GM12878 (cell line): Measurements from ENCODE around the gene BCORL1. TPM values are rescaled to one million over a fixed set of nuclear protein-coding genes. Genes with fewer than 3 reads are reported as not detected.

Experiments
- ATAC-seq: fragments of 200-7000 bp; cut with Tn5 transposase; 3 replicates; pipeline ENCODE4 v1.9.1; 2020; ENCODE audit warnings: mild to moderate bottlenecking, moderate library complexity
- BruUV-seq: library from RNA; stranded (reverse); fragments of 400-500 nt; replicated peaks from 2 replicates; lab custom pipeline; 2021; lab: Mats Ljungman, UMichigan
- CTCF ChIA-PET: fragments of 300-600 bp; sonication (Branson Sonifier 250); formaldehyde crosslinking; extraction: SDS; loops from one replicate; lab custom pipeline; 2021; ENCODE audit warnings: inconsistent platforms; lab: Yijun Ruan, JAX
- POLR2A ChIA-PET: fragments of 350-600 bp; formaldehyde crosslinking; extraction: SDS; loops from one replicate; lab custom pipeline; 2021; ENCODE audit warnings: inconsistent platforms; lab: Charles Lee
- RAD21 ChIA-PET: fragments of 300-600 bp; sonication (Branson Sonifier 250); formaldehyde crosslinking; loops from one replicate; lab custom pipeline; 2023; ENCODE audit warnings: antibody characterized with exemption; ENCODE audit not compliant: unreplicated experiment; lab: Charles Lee
- SMC1A ChIA-PET: fragments of 300-600 bp; sonication (Branson Sonifier 250); formaldehyde crosslinking; loops from one replicate; lab custom pipeline; 2023; ENCODE audit not compliant: unreplicated experiment, uncharacterized antibody; lab: Charles Lee
- DNase-seq: peaks from one replicate; pipeline ENCODE4 v3.0.0-alpha.2; 2011; ENCODE audit warnings: low read depth, low spot score
- FAIRE-seq: peaks from 3 replicates; lab custom pipeline; 2011; peaks lifted over from hg19 to GRCh38; lab: Jason Lieb, UNC
- H2AFZ ChIP-seq: 2 replicates; pipeline ENCODE4 v1.6.0; 2011; ENCODE audit warnings: low read depth, low read length, control low read depth; ENCODE audit not compliant: control insufficient read depth
- H3K27ac ChIP-seq: 2 replicates; pipeline ENCODE4 v1.5.1; 2011; ENCODE audit warnings: control low read depth; ENCODE audit not compliant: control insufficient read depth, insufficient read depth
- H3K27me3 ChIP-seq, 2 experiments: replicated peaks in 1 of 2; 2 replicates each; pipeline versions ENCODE4 v1.6.0 to v1.6.1; 2011; ENCODE audit warnings: low read length in 1 of 2; ENCODE audit not compliant: control insufficient read depth in 2 of 2, insufficient read depth in 2 of 2
- H3K36me3 ChIP-seq, 2 experiments: 2 replicates each; pipeline ENCODE4 v1.5.1; 2011; ENCODE audit warnings: low read length in 1 of 2; ENCODE audit not compliant: control insufficient read depth in 2 of 2, insufficient read depth in 2 of 2
- H3K4me1 ChIP-seq: 2 replicates; pipeline ENCODE4 v1.6.1; 2011; ENCODE audit warnings: mild to moderate bottlenecking, low read length, moderate library complexity, mixed read lengths; ENCODE audit not compliant: control insufficient read depth, insufficient read depth
- H3K4me2 ChIP-seq: 2 replicates; pipeline ENCODE4 v1.6.0; 2011; ENCODE audit warnings: control low read depth; ENCODE audit not compliant: control insufficient read depth, insufficient read depth
- H3K4me3 ChIP-seq: fragments of 200-600 bp; sonication (generic); 2 replicates; pipeline ENCODE4 v1.5.1; 2016
- H3K79me2 ChIP-seq: 2 replicates; pipeline ENCODE4 v1.6.0; 2011; ENCODE audit warnings: low read length; ENCODE audit not compliant: control insufficient read depth, insufficient read depth
- H3K9ac ChIP-seq: 2 replicates; pipeline ENCODE4 v1.8.0; 2011; ENCODE audit warnings: low read length, control low read depth, mixed read lengths; ENCODE audit not compliant: control insufficient read depth, insufficient read depth
- H3K9me3 ChIP-seq: replicated peaks from 3 replicates; pipeline ENCODE4 v1.5.1; 2011; ENCODE audit warnings: mild to moderate bottlenecking, low read length; ENCODE audit not compliant: control insufficient read depth, insufficient read depth
- H4K20me1 ChIP-seq: 2 replicates; pipeline ENCODE4 v1.6.0; 2011; ENCODE audit not compliant: control insufficient read depth, insufficient read depth
- ATF7 ChIP-seq: fragments of 450-650 bp; IDR thresholded peaks from 2 replicates; pipeline ENCODE4 v1.6.1; 2016; ENCODE audit warnings: low read depth, mild to moderate bottlenecking
- FOXM1 ChIP-seq: IDR thresholded peaks from 2 replicates; pipeline ENCODE4 v1.6.1; 2012; ENCODE audit warnings: low read depth, mild to moderate bottlenecking, inconsistent platforms, low read length, moderate library complexity
- JUND ChIP-seq: IDR thresholded peaks from 2 replicates; pipeline ENCODE4 v1.6.1; 2012; ENCODE audit warnings: low read depth, mild to moderate bottlenecking, low read length, improper control_type of control experiment, moderate library complexity
- MLLT1 ChIP-seq: fragments of 450-650 bp; IDR thresholded peaks from 2 replicates; pipeline ENCODE4 v1.6.1; 2016; ENCODE audit warnings: mild to moderate bottlenecking
- POLR2AphosphoS5 ChIP-seq: IDR thresholded peaks from 2 replicates; pipeline ENCODE4 v1.6.1; 2011; ENCODE audit warnings: mild to moderate bottlenecking, low read length, inconsistent platforms
- RELA ChIP-seq: fragments of 450-650 bp; IDR thresholded peaks from 2 replicates; pipeline ENCODE4 v1.8.0; 2014; ENCODE audit warnings: borderline replicate concordance; ENCODE audit not compliant: partially characterized antibody
- ZBTB4 ChIP-seq: fragments of 450-650 bp; formaldehyde crosslinking; IDR thresholded peaks from 2 replicates; pipeline ENCODE4 v1.4.0; 2022; ENCODE audit warnings: mild to moderate bottlenecking, moderate library complexity
- ZZZ3 ChIP-seq: IDR thresholded peaks from 2 replicates; pipeline ENCODE4 v1.6.1; 2011; ENCODE audit warnings: low read depth; ENCODE audit not compliant: control insufficient read depth, insufficient read length
- WGBS: methylation state at CpG from one replicate; pipeline ENCODE4 v1.1.6; 2016; ENCODE audit warnings: low lambda C conversion rate; ENCODE audit not compliant: insufficient replicate concordance, insufficient coverage; ENCODE audit errors: missing lambda C conversion rate; 5-methylcytosine and 5-hydroxymethylcytosine counted together
- in situ Hi-C: fragments of 300-500 bp; cut with MboI; formaldehyde crosslinking; loops from 9 replicates; pipeline ENCODE4 v1.14.3; 2018; ENCODE audit warnings: mixed read lengths
- intact Hi-C: fragments of 100-400 bp; cut with micrococcal nuclease; formaldehyde crosslinking; loops from one replicate; pipeline ENCODE4 v1.14.2; 2022; ENCODE audit not compliant: unreplicated experiment
- polyA plus RNA-seq, 11 experiments: library from polyadenylated mRNA; depleted of rRNA in 4 of 11; unstranded in 6 of 11; stranded (reverse) in 5 of 11; fragments of >200 nt; fragmentation: Nextera tagmentation in 4 of 11; fragmentation: Illumina TruSeq in 1 of 11; extraction: Ambion mirVana in 4 of 11; extraction: Trizol in 1 of 11; gene quantifications; 1 replicate in 1 of 11; 2 replicates in 10 of 11; pipeline versions ENCODE4 v1.2.1 to v1.2.3, GENCODE V29; 2011 to 2016; ENCODE audit warnings: inconsistent platforms in 2 of 11, missing spikeins in 2 of 11, low read depth in 1 of 11
- total RNA-seq, 4 experiments: library from RNA; depleted of rRNA in 3 of 4; stranded (reverse); fragments of >200 nt in 3 of 4; fragmentation: Illumina TruSeq in 1 of 4; extraction: Trizol in 1 of 4; gene quantifications; 2 replicates each; pipeline versions ENCODE4 v1.2.1 to v1.2.3, GENCODE V29; 2013 to 2021
- TF ChIP-seq, protein P1 (sequence below): IDR thresholded peaks from 2 replicates; pipeline ENCODE4 v1.6.1; 2012; ENCODE audit warnings: low read depth, low read length, improper control_type of control experiment

Gene BCORL1
- total and polyA plus RNA-seq, 10 of the 15 experiments (the other 5 are each of a cell fraction or from before 2014, with no cell fraction given): 0.16 to 7.2 (median 0.94) TPM

DNA sequence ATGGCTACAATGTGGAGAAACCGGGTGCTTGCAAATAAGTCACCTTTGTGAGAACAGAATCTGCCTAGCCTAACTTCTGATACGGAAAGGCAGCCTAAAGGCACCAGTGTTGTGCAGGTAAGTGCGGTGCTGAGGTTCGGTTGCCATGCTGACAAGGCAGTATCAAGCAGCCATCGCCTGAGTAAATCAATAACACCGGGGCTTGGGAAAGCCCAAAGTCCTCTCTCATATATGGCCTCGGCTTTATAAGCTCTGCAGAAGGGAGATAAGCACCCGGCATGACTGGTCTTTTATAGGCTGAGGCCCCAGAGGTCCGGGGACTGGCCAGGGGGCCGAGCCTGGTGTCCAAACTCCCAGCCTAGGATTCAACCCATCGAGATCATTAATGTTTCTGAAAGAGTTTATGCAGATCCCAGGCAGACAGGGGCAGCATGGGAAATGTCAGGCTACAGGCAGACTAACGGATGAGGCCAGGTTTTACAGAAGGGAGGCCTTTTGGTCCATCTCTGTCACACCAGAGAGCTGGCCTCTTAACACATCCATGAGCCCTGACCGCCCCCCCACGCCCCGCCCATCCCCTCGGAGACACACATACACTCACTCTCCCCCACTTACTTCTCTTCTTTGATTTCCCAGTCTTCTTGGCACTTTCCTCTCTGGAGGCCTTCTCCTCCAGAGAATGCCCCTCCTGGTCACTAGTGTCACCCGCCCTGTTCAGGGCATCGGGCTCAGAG, 89.3 kb downstream of the BCORL1 start (continued):
- no peak for TF ChIP-seq FOXM1
- no peak for TF ChIP-seq ZBTB4 (CRISPR knock-in tag)
- no peak for TF ChIP-seq MLLT1
- TF ChIP-seq RELA: no peak

DNA sequence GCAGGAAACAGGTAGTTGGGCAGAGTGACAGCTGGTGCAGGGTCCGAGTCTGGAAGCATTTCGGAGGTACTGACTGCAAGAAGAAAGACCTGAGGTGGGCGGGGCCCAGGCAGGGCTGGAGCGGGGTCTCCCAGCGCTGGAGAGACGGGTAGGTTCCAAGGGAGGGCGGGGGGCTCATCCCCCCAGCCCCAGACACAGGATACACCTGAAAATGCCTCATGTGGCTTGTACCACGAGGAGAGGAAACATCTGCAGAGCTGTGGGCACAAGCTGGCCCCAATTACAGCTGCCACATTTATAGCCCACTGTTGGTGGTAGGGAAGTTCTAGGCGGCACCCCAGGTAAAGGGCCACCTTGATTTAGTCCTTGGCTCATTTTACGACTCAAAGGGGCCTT, 89.9 kb downstream of the BCORL1 start:
- FAIRE-seq (no peak), ATAC-seq (no peak), DNase-seq (no peak)
- in situ Hi-C loops (loop anchor here (25.0 kb wide), 1 partner anchor 460 kb away; no protein-coding TSS in a partner anchor), intact Hi-C loops (no loop called here)
- Histone ChIP-seq H3K27me3 (no peaks in the 10 kb centered on the region; a peak in 1 of 4 replicates), H2AFZ (no peak overlapping the region), H3K36me3 (peaks cover 6 to 7% of the 10 kb centered on the region in 2 experiments; a peak in 3 of 4 replicates), H3K27ac (no peak overlapping the region), H3K4me3 (no peak overlapping the region), H4K20me1 (no peaks in the 10 kb centered on the region), H3K79me2 (no peaks in the 10 kb centered on the region)
- POLR2A ChIA-PET: no interaction called here
- CTCF ChIA-PET: interaction anchor here (1.1 kb wide), 1 partner anchor 125 kb away, joined by 3 read pairs; no protein-coding TSS in a partner anchor
- SMC1A ChIA-PET: no interaction called here
- 38% methylated on average over 6 of the region's 10 CpGs for WGBS
- no TSS peak for BruUV-seq
- TF ChIP-seq ATF7 (no peak), POLR2AphosphoS5 (no peak), ZZZ3 (no peak), JUND (no peak)
- TF ChIP-seq, protein P1, sequence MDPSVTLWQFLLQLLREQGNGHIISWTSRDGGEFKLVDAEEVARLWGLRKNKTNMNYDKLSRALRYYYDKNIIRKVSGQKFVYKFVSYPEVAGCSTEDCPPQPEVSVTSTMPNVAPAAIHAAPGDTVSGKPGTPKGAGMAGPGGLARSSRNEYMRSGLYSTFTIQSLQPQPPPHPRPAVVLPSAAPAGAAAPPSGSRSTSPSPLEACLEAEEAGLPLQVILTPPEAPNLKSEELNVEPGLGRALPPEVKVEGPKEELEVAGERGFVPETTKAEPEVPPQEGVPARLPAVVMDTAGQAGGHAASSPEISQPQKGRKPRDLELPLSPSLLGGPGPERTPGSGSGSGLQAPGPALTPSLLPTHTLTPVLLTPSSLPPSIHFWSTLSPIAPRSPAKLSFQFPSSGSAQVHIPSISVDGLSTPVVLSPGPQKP: no peak
- TF ChIP-seq, all 136 proteins: peak for 0
- H3K4me1 ChIP-seq: no peaks in the 10 kb centered on the region
- H3K4me2 ChIP-seq: no peak overlapping the region
- H3K9me3 ChIP-seq: no peaks in the 10 kb centered on the region
- no peak overlapping the region for H3K9ac ChIP-seq
- RAD21 ChIA-PET: no interaction called here
